Measurements from ENCODE around the gene ZGPAT.

DNA sequence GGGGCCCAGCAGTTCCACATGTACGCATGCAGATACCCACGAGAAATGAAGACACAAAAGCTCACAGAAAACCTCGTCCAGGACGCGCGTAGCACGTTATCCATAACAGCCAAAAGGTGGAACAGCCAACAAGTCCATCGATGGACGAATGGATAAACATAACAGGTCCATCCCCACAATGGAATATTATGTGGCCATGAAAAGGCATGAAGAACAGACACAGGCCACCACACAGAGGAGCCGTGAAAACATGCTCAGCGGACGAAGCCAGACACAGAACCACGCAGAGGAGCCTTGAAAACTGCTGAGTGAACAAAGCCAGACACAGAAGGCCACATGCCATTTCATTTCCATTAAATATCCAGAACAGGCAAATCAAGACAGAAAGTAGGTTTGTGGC lies 69.8 kb downstream of the ZGPAT start:
- TF ChIP-seq, protein P1, sequence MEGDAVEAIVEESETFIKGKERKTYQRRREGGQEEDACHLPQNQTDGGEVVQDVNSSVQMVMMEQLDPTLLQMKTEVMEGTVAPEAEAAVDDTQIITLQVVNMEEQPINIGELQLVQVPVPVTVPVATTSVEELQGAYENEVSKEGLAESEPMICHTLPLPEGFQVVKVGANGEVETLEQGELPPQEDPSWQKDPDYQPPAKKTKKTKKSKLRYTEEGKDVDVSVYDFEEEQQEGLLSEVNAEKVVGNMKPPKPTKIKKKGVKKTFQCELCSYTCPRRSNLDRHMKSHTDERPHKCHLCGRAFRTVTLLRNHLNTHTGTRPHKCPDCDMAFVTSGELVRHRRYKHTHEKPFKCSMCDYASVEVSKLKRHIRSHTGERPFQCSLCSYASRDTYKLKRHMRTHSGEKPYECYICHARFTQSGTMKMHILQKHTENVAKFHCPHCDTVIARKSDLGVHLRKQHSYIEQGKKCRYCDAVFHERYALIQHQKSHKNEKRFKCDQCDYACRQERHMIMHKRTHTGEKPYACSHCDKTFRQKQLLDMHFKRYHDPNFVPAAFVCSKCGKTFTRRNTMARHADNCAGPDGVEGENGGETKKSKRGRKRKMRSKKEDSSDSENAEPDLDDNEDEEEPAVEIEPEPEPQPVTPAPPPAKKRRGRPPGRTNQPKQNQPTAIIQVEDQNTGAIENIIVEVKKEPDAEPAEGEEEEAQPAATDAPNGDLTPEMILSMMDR (conservative IDR thresholded peaks at IDR 0.05): no peak
- no peak for TF ChIP-seq EZH2 (IDR thresholded peaks at IDR 0.05; ENCODE audit: low read depth)
